NCI-H1105 treated with DMSO at 0.1 percent for 48 hours (cell line): ENCODE measurements around the gene CPAMD8.

Source experiments
- DNase-seq: peaks from one replicate; lab custom pipeline; 2025; lab: John Stamatoyannopoulos, UW

Gene CPAMD8

DNA sequence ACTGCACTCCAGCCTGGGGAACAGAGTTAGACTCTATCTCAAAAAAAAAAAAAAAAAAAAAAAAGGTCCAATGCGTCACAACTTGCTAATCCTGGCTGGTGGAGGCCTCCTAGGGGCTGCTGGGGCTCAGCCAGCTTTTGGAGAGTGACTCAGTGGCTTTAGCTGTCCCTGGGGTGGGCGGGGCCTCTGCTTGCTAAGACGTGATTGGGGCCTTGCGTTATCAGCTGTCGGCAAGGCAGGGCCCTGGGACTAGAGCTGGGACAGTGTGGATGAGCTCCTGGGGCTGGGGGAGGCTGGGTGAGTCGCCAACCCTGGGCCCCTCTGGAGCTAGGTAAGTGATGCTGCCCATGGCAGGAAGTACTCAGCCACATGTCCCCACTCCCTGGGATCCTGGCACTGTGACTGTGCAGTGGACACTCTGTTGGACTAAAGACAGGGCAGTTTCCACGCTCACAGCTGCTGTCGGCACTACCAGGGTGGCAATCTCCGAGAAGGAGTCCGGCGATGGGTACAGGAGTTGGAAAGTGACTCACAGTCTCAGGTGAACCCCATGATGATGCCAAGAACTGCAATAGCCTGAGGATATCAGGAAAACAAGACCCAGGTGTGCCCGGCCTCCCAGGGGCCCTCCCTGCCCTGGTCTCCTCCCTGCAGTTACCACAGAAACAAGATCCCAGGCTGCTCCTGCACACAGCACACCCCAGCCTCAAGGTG lies 105.6 kb downstream of the CPAMD8 start:
- DNase-seq, result no peak

- DNase-seq, result no peak
Observed at GRCh38 chr19:16919496-16919895, 107.1 kb downstream of the CPAMD8 start.

- DNase-seq, result no peak
Observed at GRCh38 chr19:16917401-16917800, 109.2 kb downstream of the CPAMD8 start.

GRCh38 chr19:16915734-16916133 lies 110.9 kb downstream of the CPAMD8 start:
- DNase-seq, result no peak

DNA sequence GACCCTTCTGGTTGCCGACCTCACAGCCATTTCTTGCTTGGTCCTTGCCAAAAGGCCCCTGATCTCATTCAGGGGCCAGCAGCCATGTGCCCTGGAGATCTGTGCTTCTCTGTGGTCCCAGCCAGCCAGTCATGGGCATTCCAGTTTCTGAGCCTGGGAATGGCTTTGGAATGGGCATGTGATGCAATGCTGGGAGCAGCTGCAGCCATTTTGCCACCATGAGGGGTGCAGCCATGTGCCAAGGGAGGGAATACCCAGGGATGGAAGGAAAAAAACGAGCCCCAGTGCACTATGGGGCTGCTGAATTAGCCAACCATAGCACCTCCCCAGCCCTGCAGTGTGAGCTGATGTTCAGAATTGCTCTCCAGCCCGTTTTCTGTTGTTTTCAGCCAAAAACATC lies 111.5 kb downstream of the CPAMD8 start:
- no peak for DNase-seq

DNA sequence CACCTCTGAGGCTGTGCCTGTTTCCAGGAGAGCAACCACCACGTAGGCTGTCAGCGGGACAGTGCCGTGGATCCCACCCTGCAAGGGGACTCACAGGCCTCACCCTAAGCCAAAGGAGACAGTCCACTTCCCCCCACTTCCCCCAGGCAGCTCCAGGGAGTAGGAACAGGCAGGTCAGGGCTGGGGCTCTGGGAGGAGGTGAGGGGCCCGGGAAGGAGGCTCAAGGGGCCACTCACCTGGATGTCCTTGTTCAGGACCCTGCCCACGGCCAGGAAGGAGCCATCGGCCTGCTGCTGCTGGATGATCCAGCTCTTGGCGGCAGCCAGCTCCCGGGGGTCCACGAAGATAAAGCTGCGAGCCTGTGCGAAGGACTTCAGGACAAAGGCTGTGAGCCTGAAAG lies 112.2 kb downstream of the CPAMD8 start:
- no peak for DNase-seq

GRCh38 chr19:16912780-16913179 lies 113.8 kb downstream of the CPAMD8 start:
- DNase-seq, result no peak

- no peak for DNase-seq
Observed at GRCh38 chr19:16911046-16911445, 115.6 kb downstream of the CPAMD8 start.

GRCh38 chr19:16908759-16909158 lies 117.9 kb downstream of the CPAMD8 start:
- DNase-seq, result no peak

- DNase-seq, result no peak
Observed at GRCh38 chr19:16904599-16904998, 122.0 kb downstream of the CPAMD8 start.

- no peak for DNase-seq
Observed at GRCh38 chr19:16903347-16903746, 123.3 kb downstream of the CPAMD8 start.

GRCh38 chr19:16902545-16902944 lies 124.1 kb downstream of the CPAMD8 start:
- no peak for DNase-seq

DNA sequence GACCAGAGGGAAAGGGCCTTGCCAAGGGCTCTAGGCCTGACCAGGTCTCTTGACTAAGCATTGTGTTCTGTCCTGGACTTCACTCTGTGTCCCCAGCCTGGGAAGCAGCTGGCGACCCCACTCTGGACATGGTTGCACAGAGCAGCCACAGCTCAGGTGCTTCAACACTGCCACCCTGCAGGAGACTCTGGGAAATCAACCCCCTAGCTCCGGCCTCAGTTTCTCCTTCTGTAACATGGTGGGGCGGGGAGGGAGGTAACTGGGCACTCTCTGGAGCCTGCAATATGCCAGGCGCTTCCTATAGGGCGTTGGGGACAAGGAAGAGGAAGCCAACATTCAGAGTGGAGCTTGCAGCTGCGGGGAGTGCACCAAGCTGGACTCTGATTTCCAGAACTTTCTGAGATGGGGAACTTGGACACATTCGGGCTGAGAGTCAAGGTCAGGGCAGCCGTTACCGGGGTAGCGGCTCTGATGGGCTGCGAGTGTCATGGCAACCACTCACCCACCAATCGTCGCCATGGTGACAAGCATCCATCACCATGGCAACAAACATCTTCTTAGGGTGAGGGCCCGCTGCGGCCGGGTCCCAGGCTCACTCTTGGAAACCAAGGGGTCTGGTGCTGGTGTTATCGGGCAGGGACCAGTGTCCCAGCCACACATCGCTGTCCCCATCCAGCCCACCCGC lies 125.0 kb downstream of the CPAMD8 start:
- peak; percentile 7 for DNase-seq

DNA sequence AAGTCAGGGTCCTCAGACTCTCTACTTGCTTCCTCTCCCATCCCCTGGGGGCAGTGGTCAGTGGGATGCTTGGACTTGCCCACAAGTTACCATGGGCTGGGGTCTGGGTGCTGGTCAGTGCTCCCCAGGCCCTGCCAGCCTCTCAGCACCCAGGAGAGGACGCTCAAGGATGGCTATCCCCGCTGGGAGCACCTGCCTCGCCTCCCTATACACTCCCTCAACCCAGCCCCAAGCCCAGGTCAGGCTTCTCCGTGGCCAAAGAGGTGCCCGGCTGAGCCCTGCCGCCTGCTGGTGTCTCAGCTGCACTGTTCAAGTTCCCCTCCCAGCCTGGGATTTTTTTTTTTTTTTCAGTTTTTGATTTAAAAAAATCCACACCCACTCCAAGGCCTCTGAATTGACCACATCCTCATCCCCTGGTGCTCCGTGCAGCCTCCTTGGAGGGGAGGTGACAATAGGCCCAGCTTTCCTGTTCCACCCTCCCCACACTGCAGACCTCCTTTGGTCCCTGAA lies 127.0 kb downstream of the CPAMD8 start:
- DNase-seq, result no peak

GRCh38 chr19:16898361-16899015 lies 128.1 kb downstream of the CPAMD8 start:
- no peak for DNase-seq

- no peak for DNase-seq
Observed at GRCh38 chr19:16897856-16898161, 128.8 kb downstream of the CPAMD8 start.

DNA sequence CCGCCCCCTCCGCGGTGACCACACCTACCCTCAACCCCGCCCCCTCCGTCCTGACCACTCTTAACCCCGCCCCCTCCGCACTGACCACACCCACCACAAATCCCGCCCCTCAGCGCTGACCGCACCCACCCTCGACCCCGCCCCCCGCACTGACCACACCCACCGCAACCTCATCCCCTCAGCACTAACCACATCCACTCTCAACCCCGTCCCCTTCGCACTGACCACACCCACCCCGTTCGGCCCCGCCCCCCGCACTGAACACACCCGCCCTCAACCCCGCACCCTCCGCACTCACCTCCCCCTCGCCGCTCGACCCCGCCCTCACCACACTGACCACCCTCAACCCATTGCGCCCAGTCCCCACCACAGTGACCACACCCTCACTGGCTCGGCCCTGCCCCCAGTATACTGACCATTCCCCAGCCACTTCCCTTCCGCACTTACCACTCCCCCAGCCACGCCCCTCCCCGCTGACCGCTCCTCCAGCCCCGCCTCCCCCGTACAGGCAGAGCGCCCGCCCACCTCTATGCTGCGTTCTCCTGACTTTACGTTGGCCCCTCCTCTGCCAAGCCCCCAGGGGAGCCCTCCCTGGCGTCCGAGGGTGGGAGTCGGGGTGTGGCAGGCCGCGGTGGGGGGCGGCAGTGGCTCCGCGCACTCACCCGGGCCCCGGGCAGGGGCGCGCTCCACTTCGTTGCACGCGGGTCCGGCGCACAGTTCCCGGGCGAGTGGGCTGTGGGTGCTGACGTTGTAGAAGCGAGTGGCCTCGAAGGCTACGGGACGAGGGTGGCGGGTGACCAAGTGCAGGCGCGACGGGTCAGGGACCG lies 129.4 kb downstream of the CPAMD8 start:
- DNase-seq, result no peak

- no peak for DNase-seq
Observed at GRCh38 chr19:16896146-16897028, 130.2 kb downstream of the CPAMD8 start.

GRCh38 chr19:16895467-16896145 lies 131.0 kb downstream of the CPAMD8 start:
- no peak for DNase-seq

DNA sequence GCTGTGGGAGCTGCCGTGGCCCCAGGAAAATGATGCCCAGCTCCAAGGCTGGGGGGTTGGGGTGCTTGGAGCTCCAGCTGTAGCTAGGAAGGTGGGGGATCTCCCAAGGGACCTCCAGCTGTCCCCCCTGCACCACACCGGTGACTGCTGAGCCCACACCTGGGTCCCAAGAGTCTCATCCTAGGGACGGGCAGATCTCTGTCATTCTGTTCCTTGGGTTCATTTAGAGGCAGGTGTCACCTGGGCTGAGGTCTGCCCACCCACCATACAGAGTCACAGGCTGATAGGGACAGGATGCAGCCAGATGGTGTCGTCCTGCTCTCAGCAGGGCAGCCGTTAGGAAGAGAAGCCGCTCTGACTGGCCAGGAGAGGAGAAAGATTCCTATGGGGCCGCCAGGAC lies 132.5 kb downstream of the CPAMD8 start:
- DNase-seq, result no peak

GRCh38 chr19:16893686-16893989 lies 133.0 kb downstream of the CPAMD8 start:
- no peak for DNase-seq
